GM21717 (cell line): ENCODE measurements around the gene RHOBTB1.
"Not testable (repeated sequence)": the region's sequence is repeated elsewhere in the genome, so short reads cannot be mapped to it uniquely, and the experiment has no call there.

Experiments
- ATAC-seq: cut with Tn5 transposase; IDR thresholded peaks from one replicate; pipeline ENCODE4 v1.9.1; 2021; ENCODE audit warnings: mild to moderate bottlenecking, moderate library complexity; ENCODE audit not compliant: unreplicated experiment

RHOBTB1 gene

DNA sequence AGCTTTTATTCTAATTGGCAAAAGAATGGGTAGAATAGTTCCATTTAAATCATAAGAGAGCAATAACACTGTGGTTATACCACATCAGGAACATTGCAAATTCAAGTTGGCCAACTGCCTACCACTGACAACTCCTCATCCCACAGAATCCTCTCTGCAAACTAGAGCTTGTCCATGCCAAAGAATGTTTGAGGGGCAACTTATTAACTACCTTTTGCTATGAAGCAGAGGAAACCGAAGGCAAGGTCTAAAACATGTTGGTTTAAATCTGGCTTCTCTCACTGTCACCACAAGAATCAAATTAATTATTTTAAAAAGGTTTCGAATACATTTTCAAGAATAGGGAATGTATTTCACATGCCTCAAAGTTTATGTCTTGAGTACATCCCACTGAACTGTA lies 36.0 kb downstream of the RHOBTB1 start:
- ATAC-seq, result no peak

DNA sequence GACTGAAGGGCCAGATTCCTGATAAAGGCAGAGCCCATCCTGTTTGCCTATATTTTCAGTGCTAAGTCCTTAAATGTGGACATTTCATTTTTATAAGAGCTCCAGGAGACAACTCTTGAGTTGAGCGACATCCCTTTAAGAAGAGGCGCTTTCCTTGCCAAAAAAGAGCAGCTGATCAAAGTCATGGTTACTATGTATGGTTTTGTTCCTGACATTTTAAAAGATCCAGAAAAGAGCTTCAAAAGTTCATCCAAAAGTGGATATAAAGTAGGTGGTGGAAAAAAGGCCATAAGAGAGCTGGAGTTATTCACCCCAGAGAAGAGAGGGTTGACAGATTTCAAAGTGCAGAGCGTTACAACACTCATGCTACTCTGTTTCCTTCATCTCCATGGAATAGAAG lies 36.7 kb downstream of the RHOBTB1 start:
- no peak for ATAC-seq

DNA sequence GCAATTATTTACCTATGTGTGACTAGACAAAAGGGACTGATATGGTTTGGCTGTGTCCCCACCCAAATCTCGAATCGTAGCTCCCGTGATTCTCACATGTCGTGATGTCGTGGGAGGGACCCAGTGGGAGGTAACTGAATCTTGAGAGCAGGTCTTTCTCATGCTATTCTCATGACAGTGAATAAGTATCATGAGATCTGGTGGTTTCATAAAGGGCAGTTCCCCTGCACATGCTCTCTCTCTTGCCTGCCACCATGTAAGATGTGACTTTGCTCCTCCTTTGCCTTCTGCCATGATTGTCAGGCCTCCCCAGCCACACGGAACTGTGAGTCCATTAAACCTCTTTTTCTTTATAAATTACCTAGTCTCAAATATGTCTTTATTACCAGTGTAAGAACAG lies 37.2 kb downstream of the RHOBTB1 start:
- ATAC-seq, result not testable (repeated sequence)

DNA sequence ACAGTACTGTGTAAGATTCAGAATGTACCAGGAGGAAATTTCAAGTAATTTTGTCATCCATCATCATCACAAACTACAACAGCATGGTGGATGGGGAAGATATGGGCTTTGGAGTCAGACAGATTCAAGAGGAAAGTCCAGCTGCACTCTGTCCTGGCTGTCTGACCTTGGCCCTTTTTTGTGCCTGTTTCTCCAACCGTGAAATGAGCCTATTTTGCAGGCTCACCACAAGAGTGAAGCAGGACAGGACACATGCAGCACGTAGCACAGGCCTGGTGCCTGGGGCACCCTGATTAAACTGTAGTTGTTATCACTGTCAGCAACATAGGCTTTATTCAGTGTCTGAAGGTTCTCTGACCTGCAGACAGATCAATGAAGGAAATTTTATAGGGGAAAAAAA lies 37.6 kb downstream of the RHOBTB1 start:
- ATAC-seq, result no peak

DNA sequence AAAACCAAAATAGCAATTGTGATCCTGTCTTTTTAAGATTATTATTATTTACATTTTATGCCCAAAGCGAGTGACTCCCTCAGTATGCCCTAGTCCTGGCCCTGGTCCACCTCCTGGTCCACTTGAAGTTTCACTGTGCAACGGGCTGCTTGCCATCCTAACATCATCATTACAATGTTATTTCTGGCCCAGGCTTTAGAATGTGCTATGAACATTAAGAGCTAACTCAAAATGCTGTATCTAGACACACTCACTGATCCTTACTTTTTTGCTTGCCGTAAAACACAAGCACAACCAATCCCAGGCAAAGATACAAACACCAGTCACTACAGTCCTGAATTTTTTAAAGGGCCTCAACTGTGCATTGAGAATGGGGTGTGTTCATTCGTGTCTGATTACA lies 38.4 kb downstream of the RHOBTB1 start:
- ATAC-seq, result no peak

DNA sequence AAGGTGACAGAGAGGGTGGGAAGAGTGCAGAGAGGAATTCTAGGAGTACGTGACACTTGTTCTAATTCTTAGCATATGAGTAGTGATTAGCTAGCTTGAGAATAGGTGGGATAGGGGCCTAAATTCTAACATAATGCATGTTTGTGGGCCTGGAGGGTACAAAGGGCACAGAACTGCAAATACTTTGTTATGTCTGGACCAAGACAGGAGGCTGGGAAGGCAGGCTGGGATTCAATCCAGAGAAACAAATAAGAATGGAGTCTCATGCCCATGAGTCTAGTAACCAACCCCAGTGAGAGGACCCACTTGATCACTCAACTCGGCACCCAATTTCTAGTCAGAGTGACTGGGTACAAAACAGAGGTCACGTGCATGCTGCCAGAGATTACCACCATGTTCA lies 40.9 kb downstream of the RHOBTB1 start:
- no peak for ATAC-seq

DNA sequence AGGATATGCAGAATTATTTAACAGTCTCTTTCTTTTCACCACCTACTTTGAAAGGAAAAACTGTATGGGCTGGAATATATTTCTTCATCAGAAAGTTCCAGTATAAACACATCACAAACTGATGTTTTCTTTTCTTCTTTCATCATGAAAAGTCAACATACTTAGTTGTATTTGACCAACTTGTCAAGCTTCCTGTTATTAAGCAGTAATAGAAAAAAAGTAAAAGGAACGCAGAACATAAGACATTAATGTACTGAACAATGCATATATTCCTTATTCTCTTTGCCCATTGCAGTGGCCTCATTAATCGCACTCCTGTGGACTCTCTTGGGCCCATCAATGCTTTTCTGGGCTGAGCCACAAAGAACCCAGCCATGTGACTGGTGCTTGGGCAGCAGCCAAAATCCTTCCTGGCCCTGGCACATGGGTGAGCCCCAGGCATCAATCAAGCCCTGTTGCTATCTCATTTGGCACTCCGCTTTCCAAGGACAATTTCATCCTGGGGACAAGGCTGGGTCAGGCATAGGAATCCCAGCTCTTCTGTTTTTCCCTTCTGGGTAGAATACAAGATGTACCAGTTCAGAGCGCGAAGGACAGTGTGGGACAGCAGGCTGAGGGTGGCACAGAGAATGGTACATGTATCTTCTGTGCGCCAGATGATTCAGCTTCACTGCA lies 42.3 kb downstream of the RHOBTB1 start:
- no peak for ATAC-seq

DNA sequence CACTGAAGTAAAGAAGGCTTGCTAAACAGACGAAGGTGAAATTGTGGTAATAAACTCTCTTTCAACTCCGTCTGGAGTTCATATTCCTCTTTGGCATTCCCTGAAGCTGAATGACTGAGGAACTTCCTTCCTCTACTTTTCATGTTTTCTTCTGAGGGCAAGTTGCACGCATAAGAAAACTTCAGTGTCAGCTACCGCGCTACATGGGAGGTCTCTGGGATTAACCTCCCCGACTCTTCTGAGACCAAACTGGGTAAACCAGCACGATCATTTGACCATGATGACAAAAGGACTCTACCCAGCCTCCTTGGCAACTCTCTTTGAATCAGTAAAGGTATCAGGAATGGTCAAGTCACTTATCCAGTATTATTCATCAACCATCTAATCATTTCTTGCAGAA lies 44.7 kb downstream of the RHOBTB1 start:
- ATAC-seq, result no peak

DNA sequence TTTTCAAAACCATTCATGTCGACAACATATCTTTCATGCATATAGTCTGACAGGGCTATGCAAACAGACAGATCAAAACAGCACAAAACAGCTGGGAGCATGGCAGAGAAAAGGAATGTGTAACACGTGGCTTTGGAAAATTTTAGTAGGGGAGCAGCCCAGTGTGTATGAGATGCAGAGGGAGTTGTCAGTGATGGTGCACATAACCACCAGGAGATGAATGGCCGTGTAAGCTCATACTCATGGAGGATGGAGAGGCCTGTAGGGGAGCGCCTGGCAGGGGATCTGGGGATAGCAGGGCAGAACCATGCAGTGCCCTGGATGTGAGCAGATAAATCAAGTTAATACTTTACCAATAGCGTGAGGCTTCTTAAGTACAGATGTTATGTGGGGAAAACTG lies 45.7 kb downstream of the RHOBTB1 start:
- ATAC-seq, result no peak

DNA sequence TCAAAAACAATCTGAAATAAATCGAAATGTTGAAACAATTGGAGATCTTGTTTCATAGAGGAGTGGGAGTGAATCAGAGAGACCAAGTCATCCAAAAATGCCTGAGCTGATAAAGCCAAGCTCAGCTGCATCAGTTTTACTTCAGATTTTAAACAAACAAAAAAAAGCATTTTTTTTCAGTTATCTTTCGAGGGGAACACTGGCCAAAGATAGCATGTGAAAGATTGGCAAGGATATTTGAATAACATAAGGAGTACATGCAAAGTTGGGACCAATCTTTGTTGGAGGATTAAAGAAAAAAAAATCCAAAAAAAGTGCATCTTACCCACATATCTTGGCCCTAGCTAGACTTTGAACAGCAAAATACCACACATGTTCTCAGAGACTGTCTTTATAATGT lies 47.2 kb downstream of the RHOBTB1 start:
- ATAC-seq, result no peak

DNA sequence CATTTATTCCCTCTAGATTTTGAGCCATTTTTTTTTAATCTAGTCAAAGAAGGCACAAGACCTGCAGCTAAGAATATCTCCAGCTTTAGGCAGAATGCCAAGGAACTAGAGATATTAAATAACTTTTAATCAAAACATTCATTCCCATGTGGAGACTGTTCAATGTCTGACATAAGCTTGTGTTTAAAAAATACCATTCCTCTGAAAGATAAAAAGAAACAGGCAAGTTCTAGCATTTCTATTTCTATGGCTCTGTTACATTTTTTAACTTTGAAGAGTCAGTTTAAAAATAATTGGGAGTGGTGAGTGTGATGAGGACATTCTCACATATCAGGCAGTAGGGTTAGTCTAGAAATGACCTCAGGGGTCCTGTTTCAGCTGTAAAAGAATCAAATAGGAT lies 48.0 kb downstream of the RHOBTB1 start:
- no peak for ATAC-seq

DNA sequence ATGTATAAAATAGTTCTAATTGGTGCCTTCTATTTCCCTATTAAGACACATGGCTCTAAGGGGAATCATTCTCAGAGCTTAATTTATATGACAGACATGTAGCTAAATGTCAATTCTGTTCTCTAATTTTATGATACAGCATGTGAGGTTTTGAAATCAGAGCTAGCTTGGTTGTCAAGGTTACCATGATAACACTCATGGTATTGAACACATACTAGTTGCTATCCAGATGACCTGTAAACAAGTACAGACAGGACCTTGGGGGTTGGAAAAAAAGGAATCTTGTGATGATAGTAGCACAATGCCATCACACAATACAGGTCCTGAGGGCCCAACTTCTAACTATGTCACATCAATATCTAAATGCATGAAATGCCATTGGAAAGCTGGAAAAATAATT lies 49.2 kb downstream of the RHOBTB1 start:
- ATAC-seq, result no peak

DNA sequence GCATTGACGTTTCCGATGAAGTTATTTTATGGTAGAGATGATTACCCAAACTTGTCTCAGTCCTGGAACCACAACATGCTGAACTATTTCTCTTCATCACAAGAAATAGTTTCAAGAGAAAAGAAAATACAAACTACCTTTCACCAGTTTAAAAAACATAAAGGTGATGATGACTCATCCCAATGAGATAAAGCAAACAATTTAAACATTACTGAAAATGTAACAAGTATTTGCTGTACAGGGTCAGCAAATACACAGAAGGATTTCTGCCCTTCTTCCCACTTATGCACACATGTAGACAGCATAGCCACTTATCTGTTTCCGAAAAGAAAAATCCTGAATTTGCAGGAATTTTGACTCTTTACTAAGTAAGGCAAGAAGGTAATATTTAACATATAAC lies 50.8 kb downstream of the RHOBTB1 start:
- no peak for ATAC-seq

DNA sequence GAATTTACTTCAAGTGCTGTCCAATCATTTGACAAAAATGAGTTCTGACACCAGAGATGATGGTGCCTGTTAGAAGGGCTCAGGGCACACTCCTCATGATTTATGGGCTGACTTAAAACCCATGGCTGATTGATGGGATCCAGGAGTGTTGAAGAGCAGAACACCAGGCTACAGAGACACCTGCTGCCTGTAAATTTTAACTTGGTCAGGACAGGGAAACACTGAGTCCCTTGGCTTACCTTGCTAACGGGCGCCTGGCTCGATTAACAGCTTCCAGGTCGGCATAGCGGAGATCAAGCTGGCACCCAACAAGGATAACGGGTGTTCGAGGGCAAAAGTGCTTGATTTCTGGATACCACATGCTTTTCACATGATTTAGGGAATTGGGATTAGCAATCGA lies 51.4 kb downstream of the RHOBTB1 start:
- no peak for ATAC-seq

DNA sequence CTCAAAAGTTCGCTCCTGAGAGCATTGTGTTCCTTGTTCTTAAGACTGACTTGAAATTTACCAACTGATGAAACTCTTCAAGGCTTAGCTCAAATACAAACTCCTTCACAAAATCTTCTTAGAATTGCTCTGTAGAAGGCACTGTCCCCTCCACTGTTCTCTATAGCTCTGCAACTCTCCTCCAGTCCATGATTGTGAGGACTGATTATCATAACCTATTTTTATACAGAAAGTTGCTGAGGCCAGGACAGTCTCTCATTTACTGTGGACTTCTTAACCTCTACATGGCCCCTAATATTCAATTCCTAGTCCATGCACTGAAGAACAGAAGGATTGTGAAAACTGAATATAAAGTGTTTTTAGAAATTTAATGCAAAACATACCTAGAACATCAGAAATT lies 53.2 kb downstream of the RHOBTB1 start:
- ATAC-seq, result no peak

DNA sequence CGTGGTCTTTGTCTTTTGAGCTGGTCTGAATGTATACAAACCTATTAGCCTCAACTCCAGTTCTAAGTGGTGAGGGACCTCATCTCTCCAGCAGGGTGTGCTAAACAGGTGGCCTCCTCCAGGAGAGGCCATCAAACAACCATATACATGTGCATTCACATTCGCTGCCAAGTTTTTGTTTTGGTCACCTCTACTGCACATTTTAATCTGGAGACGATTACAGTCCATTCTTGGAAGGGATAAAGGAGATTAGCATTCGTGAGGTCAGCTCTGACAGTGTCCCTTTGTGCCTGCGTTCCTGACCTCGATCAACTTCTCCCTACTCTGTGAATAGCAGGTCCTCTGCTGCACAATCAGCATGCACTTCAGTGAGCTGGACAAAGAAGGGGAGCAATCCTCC lies 60.8 kb downstream of the RHOBTB1 start:
- ATAC-seq, result no peak

DNA sequence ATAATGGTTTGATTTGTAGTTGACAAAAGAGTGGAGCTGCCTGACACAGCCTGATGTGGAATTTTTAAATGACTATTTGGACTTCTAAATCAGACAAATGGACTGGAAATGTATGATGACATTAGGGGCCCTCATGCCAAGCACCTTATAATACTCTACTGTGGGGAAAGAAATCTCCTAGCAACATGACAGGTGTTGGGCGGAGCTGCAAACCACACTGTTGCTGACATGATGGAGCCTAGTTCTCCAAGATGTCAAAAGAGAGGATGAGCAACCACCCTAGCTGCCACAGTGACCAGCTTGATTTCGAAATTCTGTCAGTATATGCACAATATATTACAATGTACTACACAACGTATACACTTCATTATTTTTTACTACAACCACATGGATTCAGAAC lies 65.8 kb downstream of the RHOBTB1 start:
- ATAC-seq, result no peak

DNA sequence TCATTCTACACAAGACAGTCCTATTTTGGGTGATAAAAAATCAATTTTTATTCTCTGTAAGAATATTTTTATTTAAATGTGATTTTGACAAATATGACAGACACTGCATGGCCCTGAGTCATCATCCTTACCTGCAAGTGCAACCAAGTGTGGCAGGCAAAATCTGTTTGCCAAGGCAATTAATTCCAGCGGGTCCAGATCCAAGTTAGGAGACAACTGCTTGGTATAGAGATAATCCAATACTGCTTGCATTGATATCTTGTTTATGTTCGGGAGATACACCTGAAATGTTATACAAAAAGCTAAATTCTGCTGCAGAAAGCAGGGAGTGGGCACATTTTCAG lies 66.2 kb downstream of the RHOBTB1 start:
- no peak for ATAC-seq

DNA sequence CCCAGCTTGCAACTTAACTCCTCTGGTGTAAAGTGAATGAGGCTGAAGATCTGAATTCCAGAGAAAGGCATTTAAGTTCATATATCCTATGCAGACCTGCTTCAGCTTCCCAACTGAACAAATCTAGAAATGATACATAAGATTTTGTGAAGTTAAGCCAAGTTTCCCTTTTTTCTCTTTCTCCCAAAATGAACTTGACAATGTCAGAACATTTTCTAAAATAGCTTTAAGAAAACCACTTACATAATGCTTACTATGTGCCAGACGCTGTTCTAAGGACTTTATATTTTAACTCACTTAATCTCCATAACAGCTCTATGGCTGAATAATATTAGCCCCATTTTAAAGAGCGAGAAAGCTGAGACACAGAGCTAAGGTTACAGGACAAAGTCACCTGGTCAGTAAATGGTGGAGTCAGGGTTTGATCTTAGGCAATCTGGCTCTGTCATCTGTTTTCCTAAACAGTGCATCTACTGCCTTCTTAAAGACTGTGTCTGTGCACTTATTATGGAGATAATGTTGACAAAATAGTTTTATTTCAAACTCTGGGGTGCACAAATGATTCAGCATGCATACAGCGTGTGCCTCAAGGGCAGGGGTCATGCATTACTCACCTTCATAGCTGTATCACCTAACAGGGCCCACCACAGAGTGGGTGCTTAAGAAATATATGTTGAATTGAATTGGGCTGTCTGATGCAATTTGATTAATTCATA lies 66.8 kb downstream of the RHOBTB1 start:
- ATAC-seq, result no peak

DNA sequence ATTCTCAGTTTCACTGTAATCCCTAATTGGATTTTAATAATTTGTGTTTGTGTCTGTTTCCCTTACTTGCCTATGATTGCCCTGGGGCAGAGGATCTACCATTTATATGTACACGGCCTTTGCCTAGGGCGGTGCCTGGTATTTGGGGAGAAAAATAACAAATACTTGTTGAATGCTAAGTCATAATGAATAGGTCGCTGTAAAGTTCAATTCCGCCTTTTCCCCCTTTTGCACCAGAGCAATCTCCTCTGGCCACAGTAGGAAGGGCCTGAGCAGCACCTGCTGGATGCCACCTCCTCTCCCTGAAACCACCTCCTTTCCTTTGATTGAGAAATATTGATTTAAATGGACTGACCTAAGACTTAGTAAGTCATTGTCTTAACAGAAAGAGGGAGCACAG lies 70.2 kb downstream of the RHOBTB1 start:
- ATAC-seq, result no peak

DNA sequence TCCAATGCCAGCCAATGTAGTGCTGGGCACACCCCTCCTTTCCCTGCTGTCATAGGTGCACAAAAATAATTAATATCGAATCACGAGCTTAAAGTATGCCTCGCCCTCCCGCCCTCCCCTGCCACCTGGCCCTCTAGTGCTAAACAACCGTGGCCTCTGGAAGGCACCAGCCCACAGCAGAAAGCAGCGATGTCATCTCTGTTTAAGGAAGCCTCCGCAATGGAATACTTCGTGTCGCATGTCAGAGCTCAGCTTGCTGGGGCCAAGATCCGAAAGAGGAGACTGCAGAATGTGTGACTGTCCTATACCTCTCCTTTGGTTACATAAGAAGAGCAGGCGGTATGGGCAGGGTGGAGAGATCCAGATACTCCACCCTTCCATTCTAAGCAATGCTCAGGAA lies 71.5 kb downstream of the RHOBTB1 start:
- no peak for ATAC-seq

DNA sequence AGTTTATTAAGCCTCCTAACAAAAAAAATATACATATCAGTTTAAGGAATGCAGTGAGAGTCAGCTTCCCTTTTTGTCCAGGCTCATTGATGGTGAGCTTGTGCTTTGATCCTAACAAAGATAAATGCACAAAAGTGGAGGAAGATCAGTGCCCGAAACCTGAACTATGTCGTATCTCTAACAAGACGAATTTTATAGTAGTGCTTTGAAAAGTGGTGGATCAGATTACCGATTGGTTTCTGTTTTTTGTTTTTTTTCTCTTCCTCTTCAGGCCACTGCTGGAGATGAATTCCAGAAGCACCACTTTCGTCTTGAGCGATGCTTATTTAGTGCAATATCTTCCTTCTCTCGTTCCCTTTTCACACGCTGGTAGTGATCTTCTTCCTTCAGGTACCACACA lies 72.8 kb downstream of the RHOBTB1 start:
- ATAC-seq, result no peak

DNA sequence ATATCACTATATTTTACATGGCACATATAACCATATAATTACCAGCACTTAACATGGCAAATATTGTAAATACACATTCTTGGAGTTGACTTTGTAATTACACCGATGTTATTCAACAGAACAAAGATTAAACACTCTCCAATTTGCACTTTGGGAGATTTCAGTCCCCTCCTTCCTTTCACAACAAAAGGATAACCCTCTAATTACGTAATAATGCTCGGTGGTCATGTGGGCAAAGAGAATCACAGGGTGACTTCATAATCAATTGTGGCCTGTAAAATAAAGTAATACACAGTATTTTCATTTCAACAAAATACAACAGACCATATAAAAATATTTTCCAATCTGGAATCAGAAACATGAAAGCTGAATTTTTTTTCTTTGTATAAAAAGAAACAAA lies 73.2 kb downstream of the RHOBTB1 start:
- no peak for ATAC-seq
